ENCODE results near the gene GPR161. TPM values are rescaled to one million over a fixed set of nuclear protein-coding genes. Genes with fewer than 3 reads are reported as not detected.

Gene GPR161
- total and polyA plus RNA-seq, 10 of the 15 experiments (the other 5 are each of a cell fraction or from before 2014, with no cell fraction given), result 0.07 to 0.49 (median 0.34) TPM; not detected in 2

- TF ChIP-seq CUX1 (IDR thresholded peaks at IDR 0.05; ENCODE audit: insufficient replicate concordance, low read depth, low read length), result no peak
- TF ChIP-seq YY1 (IDR thresholded peaks at IDR 0.05; ENCODE audit: low read depth, low read length), result no peak
- no peak for TF ChIP-seq ZZZ3 (IDR thresholded peaks at IDR 0.05; ENCODE audit: control insufficient read depth, insufficient read length, low read depth)
Measured at GRCh38 chr1:168170564-168171508, 34.1 kb upstream of the GPR161 start (continued).

- no TSS peak for BruUV-seq (replicated peaks)
- Histone ChIP-seq H3K4me1 (ENCODE audit: control insufficient read depth, insufficient read depth, low read length) (peaks cover 10% of the 10 kb centered on the region), H3K9ac (ENCODE audit: control insufficient read depth, insufficient read depth, low read length) (no peak overlapping the region), H3K79me2 (ENCODE audit: control insufficient read depth, insufficient read depth, low read length) (no peaks in the 10 kb centered on the region), H3K27ac (ENCODE audit: control insufficient read depth, insufficient read depth) (no peak overlapping the region), H2AFZ (ENCODE audit: control insufficient read depth, low read depth, low read length) (no peak overlapping the region), H3K4me3 (no peak overlapping the region), H4K20me1 (ENCODE audit: control insufficient read depth, insufficient read depth) (no peaks in the 10 kb centered on the region), H3K27me3 (replicated peaks in 1 of 2; ENCODE audit: control insufficient read depth in 2 of 2, insufficient read depth in 2 of 2, low read length in 1 of 2) (no peaks in the 10 kb centered on the region), H3K36me3 (ENCODE audit: control insufficient read depth in 2 of 2, insufficient read depth in 2 of 2, low read length in 1 of 2) (no peaks in the 10 kb centered on the region), H3K9me3 (replicated peaks; ENCODE audit: control insufficient read depth, insufficient read depth, low read length) (0 out of 3 replicates have a peak, but pooled peaks cover 2% of the 10 kb centered on the region), H3K4me2 (ENCODE audit: control insufficient read depth, insufficient read depth) (no peak overlapping the region)
- ChIA-PET RAD21 (ENCODE audit: unreplicated experiment) (no interaction called here), SMC1A (ENCODE audit: uncharacterized antibody, unreplicated experiment) (interaction anchor here (1.5 to 2.1 kb wide), 2 partner anchors 10 to 16 kb away, joined by 3 to 8 read pairs; no protein-coding TSS in a partner anchor), POLR2A (interaction anchor here (0.6 to 1.0 kb wide), 3 partner anchors 17 to 1323 kb away, joined by 3 to 7 read pairs (median 3); no protein-coding TSS in a partner anchor), CTCF (interaction anchor here (1.0 to 1.3 kb wide), 3 partner anchors 12 to 85 kb away, joined by 3 to 7 read pairs (median 5); no protein-coding TSS in a partner anchor)
- ATAC-seq (no peak), FAIRE-seq (no peak), DNase-seq (ENCODE audit: low read depth, low spot score) (no peak)
- intact Hi-C loops (cut with micrococcal nuclease; ENCODE audit: unreplicated experiment), result no loop called here
- 53% methylated on average over 2 of the region's 2 CpGs for WGBS (ENCODE audit: insufficient coverage, insufficient replicate concordance, low lambda C conversion rate, missing lambda C conversion rate)
- in situ Hi-C loops (cut with MboI), result no loop called here
- no peak for TF ChIP-seq NR2C2 (IDR thresholded peaks at IDR 0.05; ENCODE audit: borderline replicate concordance, control insufficient read depth, insufficient read length, low read depth)
- TF ChIP-seq CBX3 (IDR thresholded peaks at IDR 0.05; ENCODE audit: borderline replicate concordance, low read depth), result no peak
- TF ChIP-seq ZSCAN29 (IDR thresholded peaks at IDR 0.05), result no peak
- TF ChIP-seq SMC3 (IDR thresholded peaks at IDR 0.05; ENCODE audit: borderline replicate concordance, low read length), result no peak
- TF ChIP-seq BHLHE40 (IDR thresholded peaks at IDR 0.05; ENCODE audit: borderline replicate concordance in 1 of 2, low read depth in 2 of 2, low read length in 1 of 2), result no peak
- TF ChIP-seq ZBTB33 (IDR thresholded peaks at IDR 0.05), result no peak
- TF ChIP-seq JUND (IDR thresholded peaks at IDR 0.05; ENCODE audit: low read depth, low read length), result no peak
Measured at GRCh38 chr1:168167806-168168205, 31.1 kb upstream of the GPR161 start.
